Naive thymus-derived CD4-positive, alpha-beta T cell (primary cell): Measurements from ENCODE around the gene NAB2. TPM values are rescaled to one million over a fixed set of nuclear protein-coding genes. Genes with fewer than 3 reads are reported as not detected.
A peak's percentile ranks its signal among the peaks of the same experiment; 100 is the strongest.

Experiments
- ATAC-seq: fragments of 150-1000 bp; cut with Tn5 transposase; 2 replicates; pipeline ENCODE4 v1.10.0; 2021; ENCODE audit warnings: mild to moderate bottlenecking, moderate library complexity
- CTCF ChIA-PET: fragments of 350-600 bp; sonication (Branson Sonifier 250); formaldehyde crosslinking; loops from one replicate; lab custom pipeline; 2021; ENCODE audit warnings: antibody characterized with exemption; lab: Charles Lee
- POLR2A ChIA-PET: fragments of 350-600 bp; sonication (Branson Sonifier 250); formaldehyde crosslinking; loops from one replicate; lab custom pipeline; 2021; ENCODE audit warnings: antibody characterized with exemption, inconsistent platforms; lab: Charles Lee
- DNase-seq, 9 donors: peaks; one replicate each; pipeline versions ENCODE4 v3.0.0 to v3.0.0-alpha.2; 2020 to 2022; ENCODE audit warnings: mixed read lengths in 1 of 9
- H3K27ac ChIP-seq: one replicate; pipeline ENCODE4 v1.7.0; 2013; ENCODE audit warnings: mild to moderate bottlenecking, low read depth, low read length, moderate library complexity
- H3K27me3 ChIP-seq, 2 donors: one replicate each; pipeline ENCODE4 v1.7.0; 2013; ENCODE audit warnings: low read length in 2 of 2, mild to moderate bottlenecking in 2 of 2, moderate library complexity in 2 of 2; ENCODE audit not compliant: control insufficient read depth in 2 of 2, insufficient read depth in 2 of 2
- H3K36me3 ChIP-seq, 3 experiments: 1 replicate in 2 of 3; 2 replicates in 1 of 3; pipeline ENCODE4 v1.7.0; 2013; ENCODE audit warnings: low read length in 3 of 3, mild to moderate bottlenecking in 3 of 3, moderate library complexity in 1 of 3; ENCODE audit not compliant: insufficient read depth in 3 of 3, control insufficient read depth in 2 of 3
- H3K4me1 ChIP-seq, 2 donors: one replicate each; pipeline ENCODE4 v1.7.0; 2013; ENCODE audit warnings: low read length in 2 of 2, mild to moderate bottlenecking in 2 of 2, moderate library complexity in 1 of 2; ENCODE audit not compliant: control insufficient read depth in 2 of 2, insufficient read depth in 2 of 2
- H3K4me3 ChIP-seq: 2 replicates; pipeline ENCODE4 v1.7.0; 2013; ENCODE audit warnings: mild to moderate bottlenecking, low read length
- H3K9me3 ChIP-seq, 3 experiments: 1 replicate in 2 of 3; 2 replicates in 1 of 3; pipeline ENCODE4 v1.7.0; 2013; ENCODE audit warnings: low read length in 3 of 3; ENCODE audit not compliant: control insufficient read depth in 2 of 3
- H3K27ac Mint-ChIP-seq, 9 donors: one replicate each; pipeline ENCODE4 v1.8.0; 2020 to 2022; ENCODE audit warnings: mixed read lengths in 9 of 9, mild to moderate bottlenecking in 8 of 9, moderate library complexity in 5 of 9, inconsistent platforms in 2 of 9
- H3K27me3 Mint-ChIP-seq, 5 donors: one replicate each; pipeline ENCODE4 v1.8.0; 2021 to 2022; ENCODE audit warnings: mixed read lengths in 5 of 5, mild to moderate bottlenecking in 1 of 5
- H3K36me3 Mint-ChIP-seq, 5 donors: one replicate each; pipeline ENCODE4 v1.8.0; 2020 to 2022; ENCODE audit warnings: mixed read lengths in 5 of 5, mild to moderate bottlenecking in 3 of 5, inconsistent platforms in 1 of 5
- H3K4me1 Mint-ChIP-seq, 7 donors: one replicate each; pipeline ENCODE4 v1.8.0; 2020 to 2022; ENCODE audit warnings: mixed read lengths in 7 of 7, mild to moderate bottlenecking in 3 of 7, inconsistent platforms in 1 of 7
- H3K4me3 Mint-ChIP-seq, 10 donors: one replicate each; pipeline ENCODE4 v1.8.0; 2020 to 2022; ENCODE audit warnings: mild to moderate bottlenecking in 10 of 10, mixed read lengths in 10 of 10, moderate library complexity in 6 of 10, inconsistent platforms in 2 of 10
- H3K9me3 Mint-ChIP-seq, 11 donors: one replicate each; pipeline ENCODE4 v1.8.0; 2020 to 2022; ENCODE audit warnings: mixed read lengths in 11 of 11, mild to moderate bottlenecking in 4 of 11, inconsistent platforms in 1 of 11, moderate library complexity in 1 of 11
- intact Hi-C, 2 donors: fragments of 100-400 bp; cut with micrococcal nuclease; formaldehyde crosslinking; loops; one replicate each; pipeline ENCODE4 v1.15.1; 2023
- polyA plus RNA-seq, 2 donors: library from polyadenylated mRNA; unstranded; fragments of 300-500 nt; fragmentation: Illumina TruSeq; gene quantifications; one replicate each; pipeline ENCODE4 v1.2.3, GENCODE V29; 2021
- total RNA-seq, 6 experiments: library from RNA in 5 of 6; stranded (reverse) in 5 of 6; gene quantifications; 1 replicate in 5 of 6; 2 replicates in 1 of 6; pipeline ENCODE4 v1.2.3 and lab custom pipeline; 2021 to 2026

The NAB2 gene
- total and polyA plus RNA-seq, 7 experiments from 2014 or later = 0.46 to 22.4 (median 7.2) TPM

GRCh38 chr12:57086493-57087009 is 2.4 kb upstream of the NAB2 start:
- Mint-ChIP-seq H3K4me1 (peaks cover 32 to 55% (median 40%) of the 10 kb centered on the region in 7 donors), H3K9me3 (peaks cover 0 to 2% (median 0%) of the 10 kb centered on the region in 11 donors), H3K4me3 (peak overlapping the region; percentile 90 to 98 (median 94)), H3K27me3 (no peaks in the 10 kb centered on the region), H3K36me3 (peaks cover 0 to 4% (median 0%) of the 10 kb centered on the region in 5 donors), H3K27ac (peak overlapping the region; percentile 94 to 98 (median 97))
- Histone ChIP-seq H3K27ac (peak overlapping the region; percentile 100), H3K27me3 (no peaks in the 10 kb centered on the region), H3K9me3 (no peaks in the 10 kb centered on the region), H3K36me3 (peaks cover 0 to 17% (median 5%) of the 10 kb centered on the region in 3 experiments), H3K4me1 (peaks cover 18 to 25% of the 10 kb centered on the region in 2 donors), H3K4me3 (peak overlapping the region; percentile 94)
- POLR2A ChIA-PET = interaction anchor here (1.2 to 17.0 kb wide), 2 partner anchors 10 to 19 kb away, joined by 5 to 401 read pairs; partner anchors contain the start of gene STAT6
- ATAC-seq = no peak
- CTCF ChIA-PET = interaction anchor here (1.0 to 1.4 kb wide), 3 partner anchors 12 to 348 kb away, joined by 3 read pairs; no protein-coding TSS in a partner anchor
- DNase-seq = peak in 6 of 9 donors; percentile 33 to 71 (median 44)
- intact Hi-C loops = loop anchor here (1.0 to 5.0 kb wide), 10 partner anchors 17 to 1269 kb away; partner anchors contain the start of genes ARHGAP9 (in 2 of the 2), CDK4 (in 1 of the 2), CNPY2 (in 1 of the 2) and DDIT3 (in 1 of the 2)

GRCh38 chr12:57087010-57087690 is 1.8 kb upstream of the NAB2 start:
- no peaks in the 10 kb centered on the region for H3K27me3 ChIP-seq
- Mint-ChIP-seq H3K9me3 (peaks cover 0 to 2% (median 0%) of the 10 kb centered on the region in 11 donors), H3K4me1 (peaks cover 35 to 60% (median 46%) of the 10 kb centered on the region in 7 donors), H3K27me3 (no peaks in the 10 kb centered on the region), H3K36me3 (peaks cover 0 to 4% (median 0%) of the 10 kb centered on the region in 5 donors), H3K27ac (peak overlapping the region; percentile 94 to 99 (median 97)), H3K4me3 (peak overlapping the region; percentile 94 to 98 (median 94))
- ChIA-PET POLR2A (interaction anchor here (0.9 to 17.0 kb wide), 7 partner anchors 8 to 369 kb away, joined by 3 to 401 read pairs (median 5); partner anchors contain the start of genes NEMP1 and STAT6), CTCF (interaction anchor here (1.0 to 8.5 kb wide), 4 partner anchors 13 to 349 kb away, joined by 3 to 77 read pairs (median 3); partner anchors contain the start of gene STAT6)
- peaks cover 18 to 31% of the 10 kb centered on the region in 2 donors for H3K4me1 ChIP-seq
- ATAC-seq (peak; percentile 73), DNase-seq (peak; percentile 58 to 95 (median 87))
- peak overlapping the region; percentile 94 for H3K4me3 ChIP-seq
- no peaks in the 10 kb centered on the region for H3K9me3 ChIP-seq
- intact Hi-C loops = loop anchor here (1.0 to 5.0 kb wide), 10 partner anchors 18 to 1270 kb away; partner anchors contain the start of genes ARHGAP9 (in 2 of the 2), CDK4 (in 1 of the 2), CNPY2 (in 1 of the 2) and DDIT3 (in 1 of the 2)
- H3K36me3 ChIP-seq = peaks cover 0 to 23% (median 7%) of the 10 kb centered on the region in 3 experiments
- peak overlapping the region; percentile 100 for H3K27ac ChIP-seq

GRCh38 chr12:57087691-57088353 is 1.1 kb upstream of the NAB2 start:
- H3K9me3 Mint-ChIP-seq = peaks cover 0 to 2% (median 0%) of the 10 kb centered on the region in 11 donors
- no peaks in the 10 kb centered on the region for H3K9me3 ChIP-seq
- intact Hi-C loops = loop anchor here (1.0 to 5.0 kb wide), 18 partner anchors 10 to 1271 kb away; partner anchors contain the start of genes ARHGAP9 (in 2 of the 2), DDIT3 (in 2 of the 2), NACA (in 2 of the 2) and NEMP1 (in 2 of the 2)
- peak overlapping the region; percentile 94 for H3K4me3 ChIP-seq
- no peaks in the 10 kb centered on the region for H3K27me3 ChIP-seq
- H3K27ac Mint-ChIP-seq = peak overlapping the region; percentile 94 to 99 (median 97)
- H3K4me3 Mint-ChIP-seq = peak overlapping the region; percentile 94 to 98 (median 94)
- ATAC-seq (peak; percentile 24), DNase-seq (peak; percentile 31 to 83 (median 64))
- peaks cover 0 to 30% (median 7%) of the 10 kb centered on the region in 3 experiments for H3K36me3 ChIP-seq
- peaks cover 18 to 38% of the 10 kb centered on the region in 2 donors for H3K4me1 ChIP-seq
- POLR2A ChIA-PET = interaction anchor here (0.8 to 17.0 kb wide), 8 partner anchors 8 to 369 kb away, joined by 3 to 401 read pairs (median 4); partner anchors contain the start of genes NEMP1 and STAT6
- CTCF ChIA-PET = interaction anchor here (0.6 to 8.5 kb wide), 2 partner anchors 24 to 195 kb away, joined by 6 to 77 read pairs; partner anchors contain the start of gene STAT6
- peak overlapping the region; percentile 100 for H3K27ac ChIP-seq
- H3K36me3 Mint-ChIP-seq = peaks cover 0 to 8% (median 0%) of the 10 kb centered on the region in 5 donors
- no peaks in the 10 kb centered on the region for H3K27me3 Mint-ChIP-seq
- H3K4me1 Mint-ChIP-seq = peaks cover 35 to 65% (median 52%) of the 10 kb centered on the region in 7 donors

- intact Hi-C loops = loop anchor here (2.0 to 5.0 kb wide), 11 partner anchors 153 to 1272 kb away; partner anchors contain the start of genes ARHGAP9 (in 2 of the 2), DDIT3 (in 2 of the 2), CDK4 (in 1 of the 2) and CNPY2 (in 1 of the 2)
These were observed 644 bp downstream of the NAB2 start for GRCh38 chr12:57089271-57090245.

GRCh38 chr12:57090490-57090889 is 1.6 kb downstream of the NAB2 start:
- Mint-ChIP-seq H3K36me3 (peaks cover 0 to 9% (median 0%) of the 10 kb centered on the region in 5 donors), H3K4me1 (peaks cover 48 to 72% (median 57%) of the 10 kb centered on the region in 7 donors), H3K27ac (peak overlapping the region; percentile 1 to 97 (median 79)), H3K9me3 (peaks cover 0 to 2% (median 0%) of the 10 kb centered on the region in 11 donors), H3K27me3 (no peaks in the 10 kb centered on the region), H3K4me3 (peak overlapping the region; percentile 52 to 98 (median 88))
- Histone ChIP-seq H3K4me3 (no peak overlapping the region), H3K27ac (peak overlapping the region; percentile 50), H3K36me3 (peaks cover 0 to 43% (median 7%) of the 10 kb centered on the region in 3 experiments), H3K4me1 (peaks cover 25 to 53% of the 10 kb centered on the region in 2 donors), H3K9me3 (no peaks in the 10 kb centered on the region), H3K27me3 (no peaks in the 10 kb centered on the region)
- no peak for ATAC-seq
- intact Hi-C loops = no loop called here
- no peak for DNase-seq
- ChIA-PET CTCF (interaction anchor here (1.0 to 8.5 kb wide), 5 partner anchors 10 to 22 kb away, joined by 3 to 77 read pairs (median 14); partner anchors contain the start of gene STAT6), POLR2A (interaction anchor here (1.0 to 17.0 kb wide), 6 partner anchors 11 to 454 kb away, joined by 3 to 401 read pairs (median 4); partner anchors contain the start of genes NEMP1 and STAT6)

More at GRCh38 chr12:57089271-57090245, 644 bp downstream of the NAB2 start:
- Histone ChIP-seq H3K9me3 (no peaks in the 10 kb centered on the region), H3K27ac (peak overlapping the region; percentile 79), H3K4me3 (peak overlapping the region; percentile 77), H3K4me1 (peaks cover 25 to 53% of the 10 kb centered on the region in 2 donors), H3K36me3 (peaks cover 0 to 34% (median 7%) of the 10 kb centered on the region in 3 experiments), H3K27me3 (no peaks in the 10 kb centered on the region)
- Mint-ChIP-seq H3K36me3 (peaks cover 0 to 8% (median 0%) of the 10 kb centered on the region in 5 donors), H3K27ac (peak overlapping the region; percentile 78 to 97 (median 91)), H3K9me3 (peaks cover 0 to 2% (median 0%) of the 10 kb centered on the region in 11 donors), H3K4me1 (peaks cover 48 to 75% (median 64%) of the 10 kb centered on the region in 7 donors), H3K4me3 (peak overlapping the region; percentile 94 to 98 (median 96)), H3K27me3 (no peaks in the 10 kb centered on the region)
- CTCF ChIA-PET = interaction anchor here (0.5 to 8.5 kb wide), 8 partner anchors 9 to 366 kb away, joined by 3 to 77 read pairs (median 4); partner anchors contain the start of gene STAT6
- DNase-seq (peak in 8 of 9 donors; percentile 23 to 71 (median 42)), ATAC-seq (no peak)
- POLR2A ChIA-PET = interaction anchor here (0.6 to 17.0 kb wide), 6 partner anchors 10 to 42 kb away, joined by 3 to 401 read pairs (median 6); partner anchors contain the start of genes NEMP1 and STAT6
